Measurements from ENCODE around the gene SMARCB1. TPM values are rescaled to one million over a fixed set of nuclear protein-coding genes. Genes with fewer than 3 reads are reported as not detected.
"Not testable (repeated sequence)": the region's sequence is repeated elsewhere in the genome, so short reads cannot be mapped to it uniquely, and the experiment has no call there.

SMARCB1 gene
- total and polyA plus RNA-seq, 2 donors (not counting 1 experiment from before 2014, with no cell fraction given) = 179 to 190 TPM

GRCh38 chr22:23858484-23858815 lies 71.7 kb downstream of the SMARCB1 start:
- H3K4me3 ChIP-seq (ENCODE audit: control extremely low read depth in 1 of 5, extremely low read depth in 1 of 5, insufficient read depth in 1 of 5, low read depth in 2 of 5, low read length in 4 of 5) = peak overlapping the region; percentile 32 to 94 (median 86)
- H3K36me3 ChIP-seq (replicated peaks in 1 of 2; ENCODE audit: control extremely low read depth in 1 of 2, control insufficient read depth in 1 of 2, extremely low read depth in 1 of 2, insufficient read depth in 2 of 2, low read length in 1 of 2) = peaks cover 0 to 7% of the 10 kb centered on the region in 2 experiments
- peak overlapping the region; percentile 99 for H2AFZ ChIP-seq (ENCODE audit: insufficient read depth, low read depth, low read length, poor library complexity, severe bottlenecking)
- peak overlapping the region; percentile 93 for H3K9ac ChIP-seq (ENCODE audit: low read length)
- peaks cover 30% of the 10 kb centered on the region for H3K79me2 ChIP-seq (ENCODE audit: control insufficient read depth, insufficient read depth, low read length)
- TF ChIP-seq EZH2 (IDR thresholded peaks at IDR 0.05; ENCODE audit: borderline replicate concordance, insufficient read depth, low read depth, low read length, poor library complexity, severe bottlenecking) = no peak
- TF ChIP-seq CTCF (IDR thresholded peaks at IDR 0.05) = no peak
- Mint-ChIP-seq H3K27ac (peak overlapping the region; percentile 99), H3K4me1 (peaks cover 26% of the 10 kb centered on the region), H3K27me3 (no peaks in the 10 kb centered on the region), H3K4me3 (peak overlapping the region; percentile 95), H3K9me3 (ENCODE audit: insufficient read depth) (no peaks in the 10 kb centered on the region)
- peak overlapping the region; percentile 72 to 78 for H3K27ac ChIP-seq (ENCODE audit: low read length in 2 of 2)
- no peak for ATAC-seq (ENCODE audit: low read depth)
- H3K9me3 ChIP-seq (ENCODE audit: control extremely low read depth in 1 of 3, control insufficient read depth in 2 of 3, insufficient read depth in 1 of 3, low read length in 2 of 3) = no peaks in the 10 kb centered on the region
- no peak for DNase-seq
- H3K27me3 ChIP-seq (replicated peaks in 1 of 4; ENCODE audit: control extremely low read depth in 1 of 4, control insufficient read depth in 3 of 4, insufficient read depth in 4 of 4, low read length in 3 of 4) = no peaks in the 10 kb centered on the region
- ChIA-PET CTCF (interaction anchor here (0.6 to 3.7 kb wide), 7 partner anchors 10 to 122 kb away, joined by 3 to 39 read pairs (median 7); partner anchors contain the start of gene MIF), POLR2A (interaction anchor here (0.7 to 2.3 kb wide), 6 partner anchors 9 to 145 kb away, joined by 3 to 50 read pairs (median 6); partner anchors contain the start of genes MIF and MMP11)
- peak overlapping the region; percentile 95 for H3K4me2 ChIP-seq (replicated peaks; ENCODE audit: low read depth, low read length, poor library complexity, severe bottlenecking)
- intact Hi-C loops (cut with micrococcal nuclease) = loop anchor here (5.0 kb wide), 3 partner anchors 34 to 141 kb away; partner anchors contain the start of gene MIF
- WGBS (ENCODE audit: insufficient coverage) = no CpG with 5 or more reads among the region's 7 CpGs
- H4K20me1 ChIP-seq (ENCODE audit: control insufficient read depth, insufficient read depth, low read length, poor library complexity, severe bottlenecking) = no peaks in the 10 kb centered on the region
- peaks cover 15 to 25% of the 10 kb centered on the region in 2 donors for H3K4me1 ChIP-seq (ENCODE audit: control insufficient read depth in 2 of 2, insufficient read depth in 2 of 2, low read length in 2 of 2)

GRCh38 chr22:23859201-23859600 lies 72.4 kb downstream of the SMARCB1 start:
- WGBS (ENCODE audit: insufficient coverage) = 81% methylated on average over 4 of the region's 4 CpGs
- Histone ChIP-seq H3K9ac (ENCODE audit: low read length) (no peak overlapping the region), H3K27me3 (replicated peaks in 1 of 4; ENCODE audit: control extremely low read depth in 1 of 4, control insufficient read depth in 3 of 4, insufficient read depth in 4 of 4, low read length in 3 of 4) (no peaks in the 10 kb centered on the region), H3K79me2 (ENCODE audit: control insufficient read depth, insufficient read depth, low read length) (peaks cover 37% of the 10 kb centered on the region), H3K4me1 (ENCODE audit: control insufficient read depth in 2 of 2, insufficient read depth in 2 of 2, low read length in 2 of 2) (peaks cover 15 to 25% of the 10 kb centered on the region in 2 donors), H2AFZ (ENCODE audit: insufficient read depth, low read depth, low read length, poor library complexity, severe bottlenecking) (no peak overlapping the region), H3K27ac (ENCODE audit: low read length in 2 of 2) (no peak overlapping the region), H3K4me3 (ENCODE audit: control extremely low read depth in 1 of 5, extremely low read depth in 1 of 5, insufficient read depth in 1 of 5, low read depth in 2 of 5, low read length in 4 of 5) (no peak overlapping the region), H3K9me3 (ENCODE audit: control extremely low read depth in 1 of 3, control insufficient read depth in 2 of 3, insufficient read depth in 1 of 3, low read length in 2 of 3) (no peaks in the 10 kb centered on the region), H3K4me2 (replicated peaks; ENCODE audit: low read depth, low read length, poor library complexity, severe bottlenecking) (peak overlapping the region; percentile 95), H4K20me1 (ENCODE audit: control insufficient read depth, insufficient read depth, low read length, poor library complexity, severe bottlenecking) (no peaks in the 10 kb centered on the region), H3K36me3 (replicated peaks in 1 of 2; ENCODE audit: control extremely low read depth in 1 of 2, control insufficient read depth in 1 of 2, extremely low read depth in 1 of 2, insufficient read depth in 2 of 2, low read length in 1 of 2) (peaks cover 0 to 7% of the 10 kb centered on the region in 2 experiments)
- Mint-ChIP-seq H3K27ac (peak overlapping the region; percentile 99), H3K4me1 (peaks cover 26% of the 10 kb centered on the region), H3K4me3 (peak overlapping the region; percentile 95), H3K9me3 (ENCODE audit: insufficient read depth) (no peaks in the 10 kb centered on the region), H3K27me3 (no peaks in the 10 kb centered on the region)
- no peak for TF ChIP-seq EZH2 (IDR thresholded peaks at IDR 0.05; ENCODE audit: borderline replicate concordance, insufficient read depth, low read depth, low read length, poor library complexity, severe bottlenecking)
- TF ChIP-seq CTCF (IDR thresholded peaks at IDR 0.05) = no peak
- ATAC-seq (ENCODE audit: low read depth) (no peak), DNase-seq (no peak)
- POLR2A ChIA-PET = interaction anchor here (0.5 to 1.8 kb wide), 4 partner anchors 35 to 1678 kb away, joined by 3 to 13 read pairs (median 4); partner anchors contain the start of genes MIF and MMP11
- CTCF ChIA-PET = interaction anchor here (0.7 to 3.7 kb wide), 4 partner anchors 10 to 123 kb away, joined by 3 to 39 read pairs (median 7); partner anchors contain the start of gene MIF
- intact Hi-C loops (cut with micrococcal nuclease) = loop anchor here (5.0 kb wide), 3 partner anchors 33 to 142 kb away; partner anchors contain the start of gene MIF

- H3K27me3 ChIP-seq (replicated peaks in 1 of 4; ENCODE audit: control extremely low read depth in 1 of 4, control insufficient read depth in 3 of 4, insufficient read depth in 4 of 4, low read length in 3 of 4); H3K4me3 ChIP-seq (ENCODE audit: control extremely low read depth in 1 of 5, extremely low read depth in 1 of 5, insufficient read depth in 1 of 5, low read depth in 2 of 5, low read length in 4 of 5); H3K9me3 Mint-ChIP-seq (ENCODE audit: insufficient read depth); H3K36me3 ChIP-seq (replicated peaks in 1 of 2; ENCODE audit: control extremely low read depth in 1 of 2, control insufficient read depth in 1 of 2, extremely low read depth in 1 of 2, insufficient read depth in 2 of 2, low read length in 1 of 2); H3K9me3 ChIP-seq (ENCODE audit: control extremely low read depth in 1 of 3, control insufficient read depth in 2 of 3, insufficient read depth in 1 of 3, low read length in 2 of 3); H4K20me1 ChIP-seq (ENCODE audit: control insufficient read depth, insufficient read depth, low read length, poor library complexity, severe bottlenecking); H3K27ac ChIP-seq (ENCODE audit: low read length in 2 of 2); ATAC-seq (ENCODE audit: low read depth); DNase-seq; H2AFZ ChIP-seq (ENCODE audit: insufficient read depth, low read depth, low read length, poor library complexity, severe bottlenecking); H3K9ac ChIP-seq (ENCODE audit: low read length); H3K4me2 ChIP-seq (replicated peaks; ENCODE audit: low read depth, low read length, poor library complexity, severe bottlenecking); H3K27ac Mint-ChIP-seq; H3K27me3 Mint-ChIP-seq; H3K4me3 Mint-ChIP-seq; POLR2A ChIA-PET: not testable (repeated sequence)
- peaks cover 26% of the 10 kb centered on the region for H3K4me1 Mint-ChIP-seq
- 100% methylated on average over 2 of the region's 8 CpGs for WGBS (ENCODE audit: insufficient coverage)
- CTCF ChIA-PET = interaction anchor here (0.7 to 1.2 kb wide), 4 partner anchors 9 to 34 kb away, joined by 3 to 6 read pairs (median 3); partner anchors contain the start of gene MIF
- Histone ChIP-seq H3K4me1 (ENCODE audit: control insufficient read depth in 2 of 2, insufficient read depth in 2 of 2, low read length in 2 of 2) (peaks cover 15 to 25% of the 10 kb centered on the region in 2 donors), H3K79me2 (ENCODE audit: control insufficient read depth, insufficient read depth, low read length) (peaks cover 37% of the 10 kb centered on the region)
- intact Hi-C loops (cut with micrococcal nuclease) = loop anchor here (5.0 to 10.0 kb wide), 2 partner anchors 95 to 317 kb away; no protein-coding TSS in a partner anchor
These were observed 73.4 kb downstream of the SMARCB1 start for GRCh38 chr22:23860187-23860586.
